Measurements from ENCODE around the gene ANKRD33B. TPM values are rescaled to one million over a fixed set of nuclear protein-coding genes. Genes with fewer than 3 reads are reported as not detected.
"Not testable (repeated sequence)": the region's sequence is repeated elsewhere in the genome, so short reads cannot be mapped to it uniquely, and the experiment has no call there.

Gene ANKRD33B
- total and polyA plus RNA-seq, 2 donors from 2014 or later, result 4.8 to 20.3 TPM

GRCh38 chr5:10567781-10568321 is 4.0 kb downstream of the ANKRD33B start:
- Histone ChIP-seq H3K27ac (ENCODE audit: low read depth in 2 of 2, low read length in 2 of 2) (no peak overlapping the region), H3K4me3 (ENCODE audit: low read length in 3 of 3) (peak overlapping the region in 2 of 3 donors; percentile 72 to 88), H3K36me3 (ENCODE audit: control insufficient read depth in 2 of 3, insufficient read depth in 3 of 3, low read length in 3 of 3) (no peaks in the 10 kb centered on the region), H3K4me1 (ENCODE audit: control insufficient read depth in 2 of 3, insufficient read depth in 2 of 3, low read depth in 1 of 3, low read length in 3 of 3) (peaks cover 0 to 10% (median 0%) of the 10 kb centered on the region in 3 donors), H3K9ac (ENCODE audit: low read length in 3 of 3) (peak overlapping the region in 1 of 3 donors; percentile 16), H3K9me3 (ENCODE audit: control insufficient read depth in 2 of 3, insufficient read depth in 1 of 3, low read length in 3 of 3) (no peaks in the 10 kb centered on the region), H3K27me3 (ENCODE audit: control insufficient read depth, insufficient read depth, low read length) (peaks cover 3% of the 10 kb centered on the region)
- intact Hi-C loops (cut with DNase I), result no loop called here
- FAIRE-seq (no peak), DNase-seq (peak in 2 of 5 donors; percentile 24 to 33)
- no peak for TF ChIP-seq CTCF (IDR thresholded peaks at IDR 0.05; ENCODE audit: borderline replicate concordance, extremely low read depth, insufficient read depth)

- intact Hi-C loops (cut with DNase I); DNase-seq: not testable (repeated sequence)
These were observed 6.7 kb downstream of the ANKRD33B start for GRCh38 chr5:10570540-10570939.

GRCh38 chr5:10572451-10572850 is 8.6 kb downstream of the ANKRD33B start:
- intact Hi-C loops (cut with DNase I), result no loop called here
- Histone ChIP-seq H3K27me3 (ENCODE audit: control insufficient read depth, insufficient read depth, low read length) (no peaks in the 10 kb centered on the region), H3K36me3 (ENCODE audit: control insufficient read depth in 2 of 3, insufficient read depth in 3 of 3, low read length in 3 of 3) (no peaks in the 10 kb centered on the region), H3K27ac (ENCODE audit: low read depth in 2 of 2, low read length in 2 of 2) (no peak overlapping the region), H3K4me3 (ENCODE audit: low read length in 3 of 3) (no peak overlapping the region), H3K9me3 (ENCODE audit: control insufficient read depth in 2 of 3, insufficient read depth in 1 of 3, low read length in 3 of 3) (no peaks in the 10 kb centered on the region), H3K9ac (ENCODE audit: low read length in 3 of 3) (no peak overlapping the region), H3K4me1 (ENCODE audit: control insufficient read depth in 2 of 3, insufficient read depth in 2 of 3, low read depth in 1 of 3, low read length in 3 of 3) (no peaks in the 10 kb centered on the region)
- TF ChIP-seq CTCF (IDR thresholded peaks at IDR 0.05; ENCODE audit: borderline replicate concordance, extremely low read depth, insufficient read depth), result no peak
- DNase-seq (no peak), FAIRE-seq (no peak)

More at GRCh38 chr5:10570540-10570939, 6.7 kb downstream of the ANKRD33B start:
- not testable (repeated sequence) for H3K36me3 ChIP-seq (ENCODE audit: control insufficient read depth in 2 of 3, insufficient read depth in 3 of 3, low read length in 3 of 3); H3K27ac ChIP-seq (ENCODE audit: low read depth in 2 of 2, low read length in 2 of 2); H3K9me3 ChIP-seq (ENCODE audit: control insufficient read depth in 2 of 3, insufficient read depth in 1 of 3, low read length in 3 of 3); H3K4me1 ChIP-seq (ENCODE audit: control insufficient read depth in 2 of 3, insufficient read depth in 2 of 3, low read depth in 1 of 3, low read length in 3 of 3); H3K4me3 ChIP-seq (ENCODE audit: low read length in 3 of 3); FAIRE-seq; H3K27me3 ChIP-seq (ENCODE audit: control insufficient read depth, insufficient read depth, low read length); H3K9ac ChIP-seq (ENCODE audit: low read length in 3 of 3)

GRCh38 chr5:10573487-10574145 is 9.7 kb downstream of the ANKRD33B start:
- no peak for TF ChIP-seq CTCF (IDR thresholded peaks at IDR 0.05; ENCODE audit: borderline replicate concordance, extremely low read depth, insufficient read depth)
- Histone ChIP-seq H3K4me3 (ENCODE audit: low read length in 3 of 3) (no peak overlapping the region), H3K27me3 (ENCODE audit: control insufficient read depth, insufficient read depth, low read length) (no peaks in the 10 kb centered on the region), H3K9ac (ENCODE audit: low read length in 3 of 3) (no peak overlapping the region), H3K36me3 (ENCODE audit: control insufficient read depth in 2 of 3, insufficient read depth in 3 of 3, low read length in 3 of 3) (no peaks in the 10 kb centered on the region), H3K9me3 (ENCODE audit: control insufficient read depth in 2 of 3, insufficient read depth in 1 of 3, low read length in 3 of 3) (no peaks in the 10 kb centered on the region), H3K4me1 (ENCODE audit: control insufficient read depth in 2 of 3, insufficient read depth in 2 of 3, low read depth in 1 of 3, low read length in 3 of 3) (no peaks in the 10 kb centered on the region), H3K27ac (ENCODE audit: low read depth in 2 of 2, low read length in 2 of 2) (no peak overlapping the region)
- FAIRE-seq (no peak), DNase-seq (no peak)
- intact Hi-C loops (cut with DNase I), result no loop called here

- H3K4me3 ChIP-seq (ENCODE audit: low read length in 3 of 3); H3K36me3 ChIP-seq (ENCODE audit: control insufficient read depth in 2 of 3, insufficient read depth in 3 of 3, low read length in 3 of 3); H3K9me3 ChIP-seq (ENCODE audit: control insufficient read depth in 2 of 3, insufficient read depth in 1 of 3, low read length in 3 of 3); H3K4me1 ChIP-seq (ENCODE audit: control insufficient read depth in 2 of 3, insufficient read depth in 2 of 3, low read depth in 1 of 3, low read length in 3 of 3); DNase-seq; H3K27me3 ChIP-seq (ENCODE audit: control insufficient read depth, insufficient read depth, low read length); FAIRE-seq; H3K27ac ChIP-seq (ENCODE audit: low read depth in 2 of 2, low read length in 2 of 2); intact Hi-C loops (cut with DNase I); H3K9ac ChIP-seq (ENCODE audit: low read length in 3 of 3): not testable (repeated sequence)
These were observed 11.0 kb downstream of the ANKRD33B start for GRCh38 chr5:10574879-10575278.
